Dedifferentiated amniotic fluid mesenchymal stem cell (primary cell): ENCODE measurements around the gene OST4.

Experiments used
- DNase-seq: peaks from one replicate; pipeline ENCODE4 v3.0.0-alpha.2; 2016; ENCODE audit errors: extremely low spot score

Gene OST4

DNA sequence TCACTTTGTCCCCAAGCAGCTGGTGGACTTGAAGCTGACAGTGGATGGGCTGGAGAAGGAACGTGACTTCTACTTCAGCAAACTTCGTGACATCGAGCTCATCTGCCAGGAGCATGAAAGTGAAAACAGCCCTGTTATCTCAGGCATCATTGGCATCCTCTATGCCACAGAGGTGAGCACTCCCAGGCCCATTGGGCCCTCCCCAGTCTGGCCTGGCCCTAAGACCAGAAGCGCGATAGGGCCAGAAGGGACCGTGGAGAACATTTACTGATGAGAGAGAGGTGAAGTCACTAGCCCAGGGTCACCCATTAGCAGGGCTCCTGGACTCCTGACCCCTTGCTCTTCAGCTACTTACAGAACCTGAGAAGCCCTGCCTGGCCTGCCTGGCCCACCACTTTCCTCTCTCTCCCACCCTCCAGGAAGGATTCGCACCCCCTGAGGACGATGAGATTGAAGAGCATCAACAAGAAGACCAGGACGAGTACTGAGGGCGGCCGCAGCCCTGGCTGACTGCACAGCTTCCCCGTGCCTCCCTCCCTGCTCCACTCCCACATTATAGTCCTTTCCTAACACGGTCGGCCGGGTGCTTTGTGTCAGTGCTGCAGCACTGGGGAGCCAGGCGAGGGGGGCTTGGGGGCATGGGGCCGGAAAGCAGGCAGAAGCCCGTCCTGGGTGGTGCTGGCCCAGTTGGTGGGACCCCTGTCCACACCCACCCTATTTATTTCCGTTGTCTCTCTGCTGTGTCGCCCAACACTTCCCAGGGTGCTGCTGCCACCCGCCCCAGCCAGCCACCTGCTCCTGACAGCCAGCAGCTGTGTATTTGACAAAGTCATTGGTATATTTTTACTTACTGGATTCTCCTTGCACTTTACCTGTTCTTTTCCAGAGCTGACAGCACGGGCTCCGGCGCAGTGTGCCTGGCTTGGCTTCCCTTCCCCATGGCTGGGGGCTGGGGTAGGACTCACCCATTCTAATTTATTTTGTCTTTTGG is 45.3 kb downstream of the OST4 start:
- no peak for DNase-seq

GRCh38 chr2:27025281-27025800 is 46.1 kb downstream of the OST4 start:
- no peak for DNase-seq

- no peak for DNase-seq
These were observed 46.6 kb downstream of the OST4 start for GRCh38 chr2:27024812-27025211.

DNA sequence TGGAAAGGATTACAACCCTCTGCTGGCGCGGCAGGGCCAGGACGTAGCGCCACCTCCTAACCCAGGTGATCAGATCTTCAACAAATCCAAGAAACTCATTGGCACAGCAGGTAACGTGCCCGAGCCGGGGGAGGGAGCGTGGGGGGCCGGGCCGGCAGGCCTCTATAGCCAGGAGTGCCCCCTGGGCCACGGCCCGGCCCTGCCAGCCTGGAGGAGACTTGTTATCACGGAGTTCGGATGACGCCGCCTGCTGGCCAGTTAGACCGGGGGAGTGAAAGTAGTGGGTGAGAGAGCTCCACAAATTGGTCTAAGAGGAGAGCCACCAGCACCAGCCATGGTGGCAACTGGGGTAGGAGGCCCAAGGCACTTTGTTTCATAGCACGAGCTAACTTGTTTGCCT is 47.3 kb downstream of the OST4 start:
- no peak for DNase-seq

DNA sequence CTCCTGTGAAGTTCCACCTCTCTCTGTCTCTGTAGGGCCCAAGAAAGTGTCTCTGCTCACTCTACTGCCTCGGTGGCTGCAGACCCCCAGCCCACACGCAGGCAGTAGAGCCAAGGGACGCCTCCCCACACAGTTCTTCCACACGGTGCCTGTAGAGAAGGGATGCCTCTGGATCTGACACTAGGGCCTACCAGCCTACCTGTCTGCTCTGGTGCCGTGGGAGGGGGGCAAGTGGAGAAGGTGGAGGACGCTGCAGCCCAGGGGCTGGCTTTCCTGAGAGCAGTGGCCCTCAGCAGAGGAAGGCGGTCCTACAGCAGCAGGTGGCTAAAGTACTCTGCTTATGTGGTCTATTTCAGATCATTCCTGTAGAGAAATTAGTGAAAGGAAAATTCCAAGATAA is 47.7 kb downstream of the OST4 start:
- DNase-seq = no peak

DNA sequence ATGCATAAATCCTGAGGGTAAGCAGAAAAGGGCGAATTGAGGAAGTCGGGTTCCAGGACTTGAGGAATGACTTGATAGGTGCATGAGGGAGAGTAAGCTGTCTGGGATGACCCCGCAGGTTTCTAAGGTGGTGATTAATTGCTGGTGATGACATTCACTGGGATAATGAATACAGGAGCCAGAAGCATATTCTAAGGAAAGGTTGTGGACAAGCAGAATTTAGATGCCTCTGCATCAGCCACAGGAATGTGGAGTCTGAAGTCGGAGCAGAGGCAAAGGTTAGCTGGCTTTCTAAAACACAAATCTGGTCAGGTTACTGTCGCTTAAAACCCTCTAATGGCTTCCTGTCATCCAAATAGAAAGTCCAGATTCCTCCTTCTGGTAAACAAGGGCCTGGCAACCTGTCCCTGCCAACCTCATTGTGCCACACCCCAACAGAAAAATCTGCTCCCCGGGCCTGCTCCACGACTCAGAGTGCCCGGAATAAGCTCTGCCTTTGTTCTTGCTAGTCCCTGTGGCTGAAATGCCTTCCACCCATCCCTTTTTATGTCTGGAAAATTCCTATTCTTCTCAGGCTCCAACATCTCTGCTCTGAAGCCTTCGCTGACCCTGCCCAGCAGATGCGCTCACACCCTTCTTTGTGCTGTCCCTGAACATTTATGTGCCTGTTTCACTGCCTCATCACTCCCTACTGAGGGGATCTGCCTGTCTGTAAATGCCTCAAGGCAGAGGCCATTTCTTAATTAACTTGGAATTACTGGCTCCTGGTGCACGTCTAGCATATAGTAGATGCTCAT is 50.0 kb downstream of the OST4 start:
- DNase-seq = no peak
